GM23338 (cell line): Measurements from ENCODE around the gene SYPL1. TPM values are rescaled to one million over a fixed set of nuclear protein-coding genes. Genes with fewer than 3 reads are reported as not detected.

Source experiments
- ATAC-seq: fragments of 200-7000 bp; cut with Tn5 transposase; 3 replicates; pipeline ENCODE4 v1.9.1; 2020
- DNase-seq: peaks from one replicate; pipeline ENCODE4 v3.0.0-alpha.2; 2015; ENCODE audit warnings: low spot score
- H2AFZ ChIP-seq: fragments of 200-600 bp; sonication (generic); 2 replicates; pipeline ENCODE4 v1.8.0; 2016; ENCODE audit warnings: antibody characterized with exemption, mild to moderate bottlenecking, moderate library complexity
- H3F3A ChIP-seq: fragments of 200-600 bp; sonication (generic); replicated peaks from 2 replicates; pipeline ENCODE4 v1.8.0; 2017; ENCODE audit warnings: antibody characterized with exemption, mixed run types, low read depth
- H3K27ac ChIP-seq: fragments of 200-600 bp; sonication (generic); 2 replicates; pipeline ENCODE4 v1.6.1; 2016; ENCODE audit warnings: low read depth
- H3K27me3 ChIP-seq: fragments of 200-600 bp; sonication (generic); 2 replicates; pipeline ENCODE4 v1.8.0; 2016; ENCODE audit warnings: mild to moderate bottlenecking, mixed run types, moderate library complexity; ENCODE audit not compliant: insufficient read depth
- H3K36me3 ChIP-seq: fragments of 200-600 bp; sonication (generic); 2 replicates; pipeline ENCODE4 v1.8.0; 2016; ENCODE audit warnings: mild to moderate bottlenecking; ENCODE audit not compliant: insufficient read depth
- H3K4me1 ChIP-seq: fragments of 200-600 bp; sonication (generic); 2 replicates; pipeline ENCODE4 v1.8.0; 2016; ENCODE audit warnings: mild to moderate bottlenecking, moderate library complexity; ENCODE audit not compliant: insufficient read depth
- H3K4me2 ChIP-seq: fragments of 200-600 bp; sonication (generic); 2 replicates; pipeline ENCODE4 v1.7.1; 2017; ENCODE audit warnings: mixed run types
- H3K4me3 ChIP-seq: fragments of 200-600 bp; sonication (generic); 2 replicates; pipeline ENCODE4 v1.6.1; 2016; ENCODE audit warnings: mixed run types
- H3K79me2 ChIP-seq: fragments of 200-600 bp; sonication (generic); replicated peaks from 2 replicates; pipeline ENCODE4 v1.8.0; 2017; ENCODE audit warnings: mild to moderate bottlenecking; ENCODE audit not compliant: insufficient read depth
- H3K9me2 ChIP-seq: fragments of 200-600 bp; sonication (generic); 2 replicates; pipeline ENCODE4 v1.8.0; 2017; ENCODE audit not compliant: insufficient read depth
- H4K20me1 ChIP-seq: fragments of 200-600 bp; sonication (generic); replicated peaks from 2 replicates; pipeline ENCODE4 v1.8.0; 2017; ENCODE audit warnings: mild to moderate bottlenecking; ENCODE audit not compliant: insufficient read depth
- H3K27ac Mint-ChIP-seq: 2 replicates; pipeline ENCODE4 v1.8.0; 2020; ENCODE audit warnings: inconsistent platforms, mild to moderate bottlenecking, moderate library complexity, mixed read lengths
- H3K27me3 Mint-ChIP-seq: 3 replicates; pipeline ENCODE4 v1.8.0; 2022; ENCODE audit warnings: low read depth, mild to moderate bottlenecking, moderate library complexity, mixed read lengths, inconsistent platforms; ENCODE audit not compliant: insufficient read depth, poor library complexity
- H3K36me3 Mint-ChIP-seq: 3 replicates; pipeline ENCODE4 v1.8.0; 2021; ENCODE audit warnings: low read depth, mild to moderate bottlenecking, inconsistent platforms, moderate library complexity, mixed read lengths
- H3K4me1 Mint-ChIP-seq: 3 replicates; pipeline ENCODE4 v1.8.0; 2020; ENCODE audit warnings: mild to moderate bottlenecking, inconsistent platforms, mixed read lengths
- H3K4me3 Mint-ChIP-seq: 3 replicates; pipeline ENCODE4 v1.8.0; 2021; ENCODE audit warnings: moderate library complexity, mild to moderate bottlenecking, inconsistent platforms, mixed read lengths
- H3K9me3 Mint-ChIP-seq: 3 replicates; pipeline ENCODE4 v1.8.0; 2020; ENCODE audit warnings: moderate library complexity, mild to moderate bottlenecking, inconsistent platforms, mixed read lengths
- CREB1 ChIP-seq: fragments of 250-450 bp; sonication (Bioruptor Pico); IDR thresholded peaks from 2 replicates; pipeline ENCODE4 v1.5.0; 2020; ENCODE audit warnings: low read depth, mild to moderate bottlenecking, moderate library complexity
- CTCF ChIP-seq, 2 experiments: fragments of 200-600 bp in 1 of 2; sonication (generic) in 1 of 2; conservative IDR thresholded peaks; 2 replicates each; pipeline versions ENCODE4 v1.5.1 to v1.6.1; 2016 to 2017; ENCODE audit warnings: antibody characterized with exemption in 2 of 2, low read depth in 2 of 2, mild to moderate bottlenecking in 2 of 2, moderate library complexity in 1 of 2
- ETS1 ChIP-seq: IDR thresholded peaks from 2 replicates; pipeline ENCODE4 v1.6.1; 2016; ENCODE audit warnings: antibody characterized with exemption
- EZH2 ChIP-seq: fragments of 200-600 bp; sonication (generic); IDR thresholded peaks from one replicate; pipeline ENCODE4 v1.8.0; 2017; ENCODE audit warnings: antibody characterized with exemption, mild to moderate bottlenecking, low read depth; ENCODE audit not compliant: unreplicated experiment
- EZH2phosphoT487 ChIP-seq: fragments of 200-600 bp; sonication (generic); IDR thresholded peaks from one replicate; pipeline ENCODE4 v1.8.1; 2018; ENCODE audit warnings: antibody characterized with exemption; ENCODE audit not compliant: unreplicated experiment
- JUNB ChIP-seq: IDR thresholded peaks from one replicate; pipeline ENCODE4 v1.6.1; 2016; ENCODE audit warnings: antibody characterized with exemption; ENCODE audit not compliant: unreplicated experiment
- NANOG ChIP-seq: IDR thresholded peaks from 2 replicates; pipeline ENCODE4 v1.6.1; 2016; ENCODE audit warnings: antibody characterized with exemption, borderline replicate concordance
- POLR2AphosphoS5 ChIP-seq: IDR thresholded peaks from 2 replicates; pipeline ENCODE4 v1.6.1; 2016; ENCODE audit warnings: antibody characterized with exemption, low read depth
- REST ChIP-seq: IDR thresholded peaks from one replicate; pipeline ENCODE4 v1.6.1; 2018; ENCODE audit warnings: antibody characterized with exemption; ENCODE audit not compliant: unreplicated experiment
- STAT1 ChIP-seq: IDR thresholded peaks from one replicate; pipeline ENCODE4 v1.6.1; 2016; ENCODE audit warnings: antibody characterized with exemption; ENCODE audit not compliant: unreplicated experiment
- ZNF114 ChIP-seq: fragments of 250-450 bp; sonication (Bioruptor Pico); IDR thresholded peaks from 2 replicates; pipeline ENCODE4 v1.5.0; 2020; ENCODE audit warnings: mild to moderate bottlenecking, moderate library complexity
- ZNF331 ChIP-seq: fragments of 250-450 bp; sonication (Bioruptor Pico); IDR thresholded peaks from 2 replicates; pipeline ENCODE4 v1.5.0; 2020; ENCODE audit warnings: low read depth, mild to moderate bottlenecking, moderate library complexity
- ZNF462 ChIP-seq: fragments of 250-450 bp; sonication (Bioruptor Pico); IDR thresholded peaks from 2 replicates; pipeline ENCODE4 v1.5.0; 2020; ENCODE audit warnings: mild to moderate bottlenecking, moderate library complexity
- polyA plus RNA-seq: library from polyadenylated mRNA; unstranded; fragments of >200 nt; fragmentation: Nextera tagmentation; extraction: Ambion mirVana; gene quantifications from 2 replicates; pipeline ENCODE4 v1.2.1, GENCODE V29; 2016
- total RNA-seq: library from RNA; depleted of rRNA; stranded (reverse); fragments of >200 nt; shearing (Covaris generic); gene quantifications from 2 replicates; pipeline ENCODE4 v1.2.3, GENCODE V29; 2014

Gene SYPL1
- total and polyA plus RNA-seq, 2 experiments from 2014 or later = 39.3 to 52.7 TPM

GRCh38 chr7:106142136-106142535 lies 30.0 kb upstream of the SYPL1 start:
- Mint-ChIP-seq H3K4me3 (no peak overlapping the region), H3K4me1 (peaks cover 15% of the 10 kb centered on the region; the same call in 2 of the 3 replicates), H3K36me3 (no peaks in the 10 kb centered on the region), H3K9me3 (no peaks in the 10 kb centered on the region), H3K27me3 (peaks cover 5% of the 10 kb centered on the region), H3K27ac (no peak overlapping the region)
- no peaks in the 10 kb centered on the region for H3K27me3 ChIP-seq
- no peak overlapping the region for H3K4me3 ChIP-seq
- ATAC-seq (no peak), DNase-seq (no peak)
- H3K27ac ChIP-seq = no peak overlapping the region
- H3K36me3 ChIP-seq = no peaks in the 10 kb centered on the region
- no peak overlapping the region for H2AFZ ChIP-seq
- H3K79me2 ChIP-seq = no peaks in the 10 kb centered on the region
- no peak overlapping the region for H3K4me2 ChIP-seq
- no peaks in the 10 kb centered on the region for H4K20me1 ChIP-seq
- no peaks in the 10 kb centered on the region for H3F3A ChIP-seq
- H3K9me2 ChIP-seq = no peaks in the 10 kb centered on the region
- TF ChIP-seq CREB1 (CRISPR knock-in tag) (no peak), NANOG (no peak), REST (no peak), ZNF331 (CRISPR knock-in tag) (no peak), ZNF462 (CRISPR knock-in tag) (no peak), ZNF114 (CRISPR knock-in tag) (no peak), POLR2AphosphoS5 (no peak), JUNB (no peak), EZH2 (no peak), ETS1 (no peak), STAT1 (no peak), CTCF (conservative IDR thresholded peaks at IDR 0.05; ENCODE audit: low read depth in 2 of 2) (no peak), EZH2phosphoT487 (no peak)
- H3K4me1 ChIP-seq = 0 out of 2 replicates have a peak, but pooled peaks cover 4% of the 10 kb centered on the region
